Measurements from ENCODE around the gene PCTP.

PCTP gene

GRCh38 chr17:55757659-55758058, 6.8 kb downstream of the PCTP start:
- no peak for DNase-seq (ENCODE audit: low read depth in 2 of 2)

- DNase-seq (ENCODE audit: low read depth in 2 of 2), result no peak
Observed at GRCh38 chr17:55758171-55758570, 7.3 kb downstream of the PCTP start.

- DNase-seq (ENCODE audit: low read depth in 2 of 2), result no peak
Observed at GRCh38 chr17:55760643-55761355, 9.9 kb downstream of the PCTP start.

- DNase-seq (ENCODE audit: low read depth in 2 of 2), result no peak
Observed at GRCh38 chr17:55762086-55762858, 11.4 kb downstream of the PCTP start.

- no peak for DNase-seq (ENCODE audit: low read depth in 2 of 2)
Observed at GRCh38 chr17:55763856-55764255, 13.0 kb downstream of the PCTP start.

- no peak for DNase-seq (ENCODE audit: low read depth in 2 of 2)
Observed at GRCh38 chr17:55764610-55765009, 13.8 kb downstream of the PCTP start.

GRCh38 chr17:55765472-55765871, 14.6 kb downstream of the PCTP start:
- DNase-seq (ENCODE audit: low read depth in 2 of 2), result no peak

- DNase-seq (ENCODE audit: low read depth in 2 of 2), result no peak
Observed at GRCh38 chr17:55768936-55769624, 18.2 kb downstream of the PCTP start.

- DNase-seq (ENCODE audit: low read depth in 2 of 2), result no peak
Observed at GRCh38 chr17:55769625-55770000, 18.8 kb downstream of the PCTP start.

- no peak for DNase-seq (ENCODE audit: low read depth in 2 of 2)
Observed at GRCh38 chr17:55770196-55770870, 19.5 kb downstream of the PCTP start.

GRCh38 chr17:55772086-55772485, 21.2 kb downstream of the PCTP start:
- DNase-seq (ENCODE audit: low read depth in 2 of 2), result no peak

GRCh38 chr17:55773671-55774070, 22.8 kb downstream of the PCTP start:
- DNase-seq (ENCODE audit: low read depth in 2 of 2), result no peak

- no peak for DNase-seq (ENCODE audit: low read depth in 2 of 2)
Observed at GRCh38 chr17:55774846-55775271, 24.0 kb downstream of the PCTP start.

GRCh38 chr17:55776271-55776670, 25.4 kb downstream of the PCTP start:
- DNase-seq (ENCODE audit: low read depth in 2 of 2), result no peak

GRCh38 chr17:55777471-55777971, 26.7 kb downstream of the PCTP start:
- no peak for DNase-seq (ENCODE audit: low read depth in 2 of 2)

GRCh38 chr17:55778389-55779118, 27.7 kb downstream of the PCTP start:
- no peak for DNase-seq (ENCODE audit: low read depth in 2 of 2)

- DNase-seq (ENCODE audit: low read depth in 2 of 2), result no peak
Observed at GRCh38 chr17:55783684-55784245, 32.9 kb downstream of the PCTP start.

GRCh38 chr17:55784666-55785065, 33.8 kb downstream of the PCTP start:
- DNase-seq (ENCODE audit: low read depth in 2 of 2), result no peak

- no peak for DNase-seq (ENCODE audit: low read depth in 2 of 2)
Observed at GRCh38 chr17:55785181-55785580, 34.3 kb downstream of the PCTP start.

GRCh38 chr17:55793272-55793671, 42.4 kb downstream of the PCTP start:
- DNase-seq (ENCODE audit: low read depth in 2 of 2), result no peak

Measured in stimulated activated CD8-positive, alpha-beta memory T cell treated with anti-CD3 and anti-CD28 coated beads, Interleukin-2, amount 100 ng/mL, for 1 hour (primary cell).